Esophagus muscularis mucosa (tissue), 4 donors: ENCODE data around the gene SLC22A12.

ENCODE experiments used
- EP300 ChIP-seq: sonication (generic); formaldehyde crosslinking; IDR thresholded peaks from one replicate; pipeline ENCODE4 v1.6.1; 2017; ENCODE audit warnings: antibody characterized with exemption
- POLR2A ChIP-seq: fragments of 450-650 bp; IDR thresholded peaks from one replicate; pipeline ENCODE4 v1.6.1; 2017; ENCODE audit warnings: antibody characterized with exemption, moderate library complexity, mild to moderate bottlenecking, low read depth
- POLR2AphosphoS5 ChIP-seq, 2 donors: sonication (generic); formaldehyde crosslinking; IDR thresholded peaks; one replicate each; pipeline ENCODE4 v1.6.1; 2017; ENCODE audit warnings: antibody characterized with exemption in 2 of 2
- TF ChIP-seq, protein P1 (sequence below), 3 experiments: fragments of 200-600 bp in 2 of 3; fragments of 450-650 bp in 1 of 3; sonication (generic) in 2 of 3; IDR thresholded peaks; one replicate each; pipeline ENCODE4 v1.5.1; 2017 to 2019; ENCODE audit warnings: antibody characterized with exemption in 3 of 3, mild to moderate bottlenecking in 2 of 3, moderate library complexity in 1 of 3

- TF ChIP-seq, protein P1, sequence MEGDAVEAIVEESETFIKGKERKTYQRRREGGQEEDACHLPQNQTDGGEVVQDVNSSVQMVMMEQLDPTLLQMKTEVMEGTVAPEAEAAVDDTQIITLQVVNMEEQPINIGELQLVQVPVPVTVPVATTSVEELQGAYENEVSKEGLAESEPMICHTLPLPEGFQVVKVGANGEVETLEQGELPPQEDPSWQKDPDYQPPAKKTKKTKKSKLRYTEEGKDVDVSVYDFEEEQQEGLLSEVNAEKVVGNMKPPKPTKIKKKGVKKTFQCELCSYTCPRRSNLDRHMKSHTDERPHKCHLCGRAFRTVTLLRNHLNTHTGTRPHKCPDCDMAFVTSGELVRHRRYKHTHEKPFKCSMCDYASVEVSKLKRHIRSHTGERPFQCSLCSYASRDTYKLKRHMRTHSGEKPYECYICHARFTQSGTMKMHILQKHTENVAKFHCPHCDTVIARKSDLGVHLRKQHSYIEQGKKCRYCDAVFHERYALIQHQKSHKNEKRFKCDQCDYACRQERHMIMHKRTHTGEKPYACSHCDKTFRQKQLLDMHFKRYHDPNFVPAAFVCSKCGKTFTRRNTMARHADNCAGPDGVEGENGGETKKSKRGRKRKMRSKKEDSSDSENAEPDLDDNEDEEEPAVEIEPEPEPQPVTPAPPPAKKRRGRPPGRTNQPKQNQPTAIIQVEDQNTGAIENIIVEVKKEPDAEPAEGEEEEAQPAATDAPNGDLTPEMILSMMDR (IDR thresholded peaks at IDR 0.05) = no peak
- TF ChIP-seq POLR2A (no peak), POLR2AphosphoS5 (IDR thresholded peaks at IDR 0.05) (no peak), EP300 (no peak)
Observed at GRCh38 chr11:64599698-64600211, 8.7 kb downstream of the SLC22A12 start.
